Mesenchymal stem cell (in vitro differentiated cells and primary cell): ENCODE measurements around the gene SCYL2.
"Not testable (repeated sequence)": the region's sequence is repeated elsewhere in the genome, so short reads cannot be mapped to it uniquely, and the experiment has no call there.

Source experiments
- DNase-seq: peaks from one replicate; pipeline ENCODE4 v3.0.0-alpha.2; 2013
- H2AFZ ChIP-seq: one replicate; pipeline ENCODE4 v1.6.1; 2013; ENCODE audit warnings: low read depth, mild to moderate bottlenecking, control low read depth, inconsistent platforms, low read length, moderate library complexity
- H2AK5ac ChIP-seq: 2 replicates; pipeline ENCODE4 v1.6.1; 2013; ENCODE audit warnings: low read length, moderate library complexity, mild to moderate bottlenecking, inconsistent platforms; ENCODE audit not compliant: severe bottlenecking
- H2BK120ac ChIP-seq: one replicate; pipeline ENCODE4 v1.6.1; 2013; ENCODE audit warnings: low read depth, mild to moderate bottlenecking, inconsistent platforms, low read length, moderate library complexity
- H2BK12ac ChIP-seq, 2 experiments: one replicate each; pipeline ENCODE4 v1.6.1; 2013; ENCODE audit warnings: inconsistent platforms in 2 of 2, low read length in 2 of 2, mild to moderate bottlenecking in 2 of 2, moderate library complexity in 2 of 2, control low read depth in 1 of 2
- H2BK15ac ChIP-seq: one replicate; pipeline ENCODE4 v1.6.1; 2013; ENCODE audit warnings: mild to moderate bottlenecking, low read depth, inconsistent platforms; ENCODE audit not compliant: poor library complexity, severe bottlenecking
- H2BK5ac ChIP-seq: 2 replicates; pipeline ENCODE4 v1.6.1; 2013; ENCODE audit warnings: low read depth, mild to moderate bottlenecking, low read length, control low read depth, inconsistent platforms; ENCODE audit not compliant: poor library complexity, severe bottlenecking
- H3K14ac ChIP-seq, 2 experiments: one replicate each; pipeline ENCODE4 v1.6.1; 2013; ENCODE audit warnings: inconsistent platforms in 2 of 2, low read length in 2 of 2, control low read depth in 1 of 2, mild to moderate bottlenecking in 1 of 2, moderate library complexity in 1 of 2
- H3K18ac ChIP-seq, 2 experiments: one replicate each; pipeline ENCODE4 v1.6.1; 2013; ENCODE audit warnings: inconsistent platforms in 2 of 2, low read length in 2 of 2, control low read depth in 1 of 2, low read depth in 1 of 2, mild to moderate bottlenecking in 1 of 2
- H3K23ac ChIP-seq, 2 experiments: one replicate each; pipeline ENCODE4 v1.6.1; 2013; ENCODE audit warnings: inconsistent platforms in 2 of 2, low read length in 2 of 2, mild to moderate bottlenecking in 2 of 2, moderate library complexity in 2 of 2, control low read depth in 1 of 2
- H3K27ac ChIP-seq: 2 replicates; pipeline ENCODE4 v1.5.1; 2013; ENCODE audit warnings: mild to moderate bottlenecking, moderate library complexity, low read length, control low read depth, inconsistent platforms; ENCODE audit not compliant: poor library complexity, severe bottlenecking
- H3K27me3 ChIP-seq, 2 experiments: 2 replicates each; pipeline versions ENCODE4 v1.6.1 to v1.7.0; 2013; ENCODE audit warnings: low read length in 2 of 2, mild to moderate bottlenecking in 2 of 2, moderate library complexity in 2 of 2, control low read depth in 1 of 2, inconsistent platforms in 1 of 2; ENCODE audit not compliant: control insufficient read depth in 1 of 2, insufficient read depth in 1 of 2
- H3K36me3 ChIP-seq, 2 experiments: 2 replicates each; pipeline versions ENCODE4 v1.6.1 to v1.7.0; 2013; ENCODE audit warnings: low read length in 2 of 2, control low read depth in 1 of 2, inconsistent platforms in 1 of 2, low read depth in 1 of 2, mild to moderate bottlenecking in 1 of 2; ENCODE audit not compliant: insufficient read depth in 2 of 2, control insufficient read depth in 1 of 2
- H3K4ac ChIP-seq, 2 experiments: one replicate each; pipeline ENCODE4 v1.6.1; 2013; ENCODE audit warnings: inconsistent platforms in 2 of 2, low read length in 2 of 2, mild to moderate bottlenecking in 2 of 2, moderate library complexity in 2 of 2, control low read depth in 1 of 2, low read depth in 1 of 2
- H3K4me1 ChIP-seq: 2 replicates; pipeline ENCODE4 v1.6.1; 2013; ENCODE audit warnings: low read depth, low read length, control low read depth; ENCODE audit not compliant: control insufficient read depth, insufficient read depth
- H3K4me2 ChIP-seq: 2 replicates; pipeline ENCODE4 v1.6.1; 2013; ENCODE audit warnings: low read length, mild to moderate bottlenecking, inconsistent platforms; ENCODE audit not compliant: poor library complexity, severe bottlenecking
- H3K4me3 ChIP-seq, 2 experiments: 2 replicates each; pipeline versions ENCODE4 v1.5.1 to v1.7.0; 2013; ENCODE audit warnings: low read length in 2 of 2, mild to moderate bottlenecking in 2 of 2, control low read depth in 1 of 2, low read depth in 1 of 2; ENCODE audit not compliant: insufficient read depth in 1 of 2
- H3K79me1 ChIP-seq: replicated peaks from 2 replicates; pipeline ENCODE4 v1.6.1; 2013; ENCODE audit warnings: mild to moderate bottlenecking, control low read depth, low read length, inconsistent platforms; ENCODE audit not compliant: poor library complexity, severe bottlenecking
- H3K9ac ChIP-seq: 2 replicates; pipeline ENCODE4 v1.7.0; 2013; ENCODE audit warnings: mild to moderate bottlenecking, low read length, moderate library complexity
- H3K9me3 ChIP-seq: 2 replicates; pipeline ENCODE4 v1.7.0; 2013; ENCODE audit warnings: mild to moderate bottlenecking, low read length; ENCODE audit not compliant: control insufficient read depth
- H4K8ac ChIP-seq: one replicate; pipeline ENCODE4 v1.6.1; 2013; ENCODE audit warnings: inconsistent platforms, mild to moderate bottlenecking, low read length, moderate library complexity
- H4K91ac ChIP-seq: one replicate; pipeline ENCODE4 v1.6.1; 2013; ENCODE audit warnings: mild to moderate bottlenecking, low read length, inconsistent platforms
- WGBS: methylation state at CpG from one replicate; pipeline ENCODE4 v1.1.7; 2013; ENCODE audit warnings: mixed read lengths; 5-methylcytosine and 5-hydroxymethylcytosine counted together

SCYL2 gene

GRCh38 chr12:100295764-100296555, 29.0 kb downstream of the SCYL2 start:
- H3K9me3 ChIP-seq: peaks cover 3% of the 10 kb centered on the region
- no peak overlapping the region for H3K4ac ChIP-seq
- H2AFZ ChIP-seq: no peak overlapping the region
- no peak overlapping the region for H3K14ac ChIP-seq
- peak; percentile 55 for DNase-seq
- 83% methylated on average over 2 of the region's 4 CpGs for WGBS
- H3K18ac ChIP-seq: no peak overlapping the region
- no peak overlapping the region for H4K91ac ChIP-seq
- no peak overlapping the region for H2BK12ac ChIP-seq
- H3K27ac ChIP-seq: no peak overlapping the region
- no peak overlapping the region for H2BK120ac ChIP-seq
- no peak overlapping the region for H4K8ac ChIP-seq
- no peak overlapping the region for H2BK15ac ChIP-seq
- H3K79me1 ChIP-seq: peaks cover 15% of the 10 kb centered on the region
- H3K27me3 ChIP-seq: no peaks in the 10 kb centered on the region
- H3K36me3 ChIP-seq: peaks cover 8 to 58% of the 10 kb centered on the region in 2 experiments
- H3K23ac ChIP-seq: no peak overlapping the region
- H2BK5ac ChIP-seq: no peak overlapping the region
- H2AK5ac ChIP-seq: no peak overlapping the region
- peaks cover 2% of the 10 kb centered on the region for H3K4me1 ChIP-seq
- H3K4me2 ChIP-seq: no peak overlapping the region
- no peak overlapping the region for H3K4me3 ChIP-seq
- no peak overlapping the region for H3K9ac ChIP-seq

DNA sequence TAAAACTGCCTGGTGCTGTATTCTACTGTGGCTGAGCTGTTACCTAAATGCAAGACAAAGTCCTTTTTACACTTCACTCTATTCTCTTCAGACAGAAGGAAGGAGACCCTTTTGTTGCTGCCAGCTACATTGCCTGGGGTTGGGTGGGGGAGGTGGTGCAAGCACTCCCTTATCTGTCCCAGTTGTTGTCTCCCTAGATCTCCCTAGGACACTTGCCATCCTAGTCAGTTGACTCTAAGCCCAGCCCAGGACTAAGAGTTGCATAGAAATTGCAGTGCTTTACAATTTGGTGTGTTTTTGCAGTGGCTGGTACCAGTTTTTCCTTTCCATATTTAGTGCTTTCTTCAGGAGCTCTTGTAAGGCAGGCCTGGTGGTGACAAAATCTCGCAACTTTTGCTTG, 35.1 kb downstream of the SCYL2 start:
- Histone ChIP-seq H3K9me3 (peaks cover 10% of the 10 kb centered on the region), H3K4ac (no peak overlapping the region), H3K14ac (no peak overlapping the region), H2BK15ac (no peak overlapping the region), H2BK120ac (no peak overlapping the region), H3K18ac (no peak overlapping the region), H4K8ac (no peak overlapping the region), H3K27ac (no peak overlapping the region), H3K23ac (no peak overlapping the region), H2BK5ac (no peak overlapping the region), H4K91ac (no peak overlapping the region), H3K4me3 (no peak overlapping the region), H3K36me3 (peaks cover 19 to 69% of the 10 kb centered on the region in 2 experiments), H3K27me3 (no peaks in the 10 kb centered on the region), H3K79me1 (peaks cover 23% of the 10 kb centered on the region), H2AK5ac (no peak overlapping the region), H2AFZ (no peak overlapping the region), H3K4me2 (no peak overlapping the region), H3K9ac (no peak overlapping the region), H2BK12ac (no peak overlapping the region), H3K4me1 (no peaks in the 10 kb centered on the region)
- 100% methylated on average over 1 of the region's 1 CpG for WGBS
- no peak for DNase-seq

DNA sequence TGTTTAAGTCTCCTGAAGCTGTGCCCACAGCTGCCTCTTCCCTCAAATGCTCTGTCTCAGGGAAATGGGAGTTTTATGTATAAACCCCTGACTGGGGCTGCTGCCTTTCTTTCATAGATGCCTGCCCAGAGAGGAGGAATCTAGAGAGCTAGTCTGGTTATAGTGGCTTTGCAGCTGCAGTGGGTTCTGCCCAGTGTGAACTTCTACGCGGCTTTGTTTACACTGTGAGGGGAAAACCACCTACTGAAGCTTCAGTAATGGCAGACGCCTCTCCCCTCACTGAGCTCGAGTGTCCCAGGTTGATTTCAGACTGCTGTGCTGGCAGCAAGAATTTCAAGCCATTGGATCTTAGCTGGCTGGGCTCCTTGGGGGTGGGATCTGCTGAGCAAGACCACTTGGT, 36.9 kb downstream of the SCYL2 start:
- Histone ChIP-seq H3K4me1 (no peaks in the 10 kb centered on the region), H3K14ac (no peak overlapping the region), H2BK5ac (no peak overlapping the region), H3K23ac (no peak overlapping the region), H4K91ac (no peak overlapping the region), H3K9ac (no peak overlapping the region), H2BK120ac (no peak overlapping the region), H3K27me3 (no peaks in the 10 kb centered on the region), H2BK15ac (no peak overlapping the region), H3K27ac (no peak overlapping the region), H2BK12ac (no peak overlapping the region), H3K18ac (no peak overlapping the region), H3K4me2 (no peak overlapping the region), H4K8ac (no peak overlapping the region), H3K9me3 (peaks cover 10% of the 10 kb centered on the region), H3K4me3 (no peak overlapping the region), H3K36me3 (peaks cover 19 to 57% of the 10 kb centered on the region in 2 experiments), H2AK5ac (no peak overlapping the region), H3K79me1 (peaks cover 26% of the 10 kb centered on the region), H3K4ac (no peak overlapping the region), H2AFZ (no peak overlapping the region)
- WGBS: 98% methylated on average over 4 of the region's 4 CpGs
- no peak for DNase-seq

- Histone ChIP-seq H3K79me1 (peaks cover 24% of the 10 kb centered on the region), H3K9me3 (peaks cover 10% of the 10 kb centered on the region), H3K36me3 (peaks cover 19 to 55% of the 10 kb centered on the region in 2 experiments)
- H2BK5ac ChIP-seq, H3K18ac ChIP-seq, H3K4me1 ChIP-seq, H2BK15ac ChIP-seq, H2AK5ac ChIP-seq, H3K9ac ChIP-seq, H4K91ac ChIP-seq, H2BK120ac ChIP-seq, H3K27me3 ChIP-seq, H3K4me2 ChIP-seq, H3K14ac ChIP-seq, H4K8ac ChIP-seq, H3K4me3 ChIP-seq, H3K27ac ChIP-seq, H2AFZ ChIP-seq, DNase-seq, H2BK12ac ChIP-seq, H3K23ac ChIP-seq, H3K4ac ChIP-seq: not testable (repeated sequence)
- 97% methylated on average over 6 of the region's 7 CpGs for WGBS
These were observed 37.4 kb downstream of the SCYL2 start for GRCh38 chr12:100304334-100304733.
